GM13977 (cell line): ENCODE data around the gene EID2B.

Experiments
- DNase-seq: peaks from one replicate; pipeline ENCODE4 v3.0.0; 2012; ENCODE audit warnings: low spot score
- CTCF ChIP-seq: IDR thresholded peaks from 2 replicates; pipeline ENCODE4 v1.5.1; 2012; ENCODE audit warnings: mild to moderate bottlenecking, control low read depth; ENCODE audit not compliant: insufficient read depth; ENCODE audit errors: extremely low read depth, missing control alignments
- in situ Hi-C: fragments of 300-500 bp; cut with MboI; formaldehyde crosslinking; loops from one replicate; pipeline ENCODE4 v1.12.0; 2022; ENCODE audit warnings: low sequenced_read_pairs, low pct_unique_long_range_greater_than_20kb, mixed read lengths, inconsistent platforms; ENCODE audit not compliant: unreplicated experiment

Gene EID2B

GRCh38 chr19:39497996-39498797 is 34.5 kb downstream of the EID2B start:
- DNase-seq, result peak; percentile 71
- in situ Hi-C loops, result no loop called here

GRCh38 chr19:39497701-39497995 is 35.0 kb downstream of the EID2B start:
- in situ Hi-C loops, result no loop called here
- no peak for TF ChIP-seq CTCF
- no peak for DNase-seq

More at GRCh38 chr19:39497996-39498797, 34.5 kb downstream of the EID2B start:
- TF ChIP-seq CTCF, result peak; percentile 24

GRCh38 chr19:39496063-39496462 is 36.6 kb downstream of the EID2B start:
- no peak for DNase-seq
- no peak for TF ChIP-seq CTCF
- in situ Hi-C loops, result no loop called here

GRCh38 chr19:39494661-39495060 is 38.0 kb downstream of the EID2B start:
- no peak for TF ChIP-seq CTCF
- no peak for DNase-seq
- in situ Hi-C loops, result no loop called here

GRCh38 chr19:39492788-39493187 is 39.9 kb downstream of the EID2B start:
- no peak for TF ChIP-seq CTCF
- in situ Hi-C loops, result no loop called here
- no peak for DNase-seq

- DNase-seq, result no peak
- in situ Hi-C loops, result no loop called here
- TF ChIP-seq CTCF, result no peak
Measured at GRCh38 chr19:39492225-39492624, 40.4 kb downstream of the EID2B start.
